ENCODE results near the gene AMMECR1L.
"Not testable (repeated sequence)": the region's sequence is repeated elsewhere in the genome, so short reads cannot be mapped to it uniquely, and the experiment has no call there.

AMMECR1L gene

GRCh38 chr2:127885780-127886592, at the start of gene AMMECR1L:
AMMECR1L (minus strand) TSS chr2:127885956; CDS start chr2:127874234, 11,722 bp downstream.
- POLR2A ChIA-PET = interaction anchor here (1.8 kb wide), 1 partner anchor 29 kb away, joined by 5 read pairs; no protein-coding TSS in a partner anchor
- CTCF ChIA-PET = not testable (repeated sequence)
- DNase-seq (ENCODE audit: extremely low spot score) = peak; percentile 41

GRCh38 chr2:127935337-127935736, 49.6 kb upstream of the AMMECR1L start:
- POLR2A ChIA-PET = no interaction called here

DNA sequence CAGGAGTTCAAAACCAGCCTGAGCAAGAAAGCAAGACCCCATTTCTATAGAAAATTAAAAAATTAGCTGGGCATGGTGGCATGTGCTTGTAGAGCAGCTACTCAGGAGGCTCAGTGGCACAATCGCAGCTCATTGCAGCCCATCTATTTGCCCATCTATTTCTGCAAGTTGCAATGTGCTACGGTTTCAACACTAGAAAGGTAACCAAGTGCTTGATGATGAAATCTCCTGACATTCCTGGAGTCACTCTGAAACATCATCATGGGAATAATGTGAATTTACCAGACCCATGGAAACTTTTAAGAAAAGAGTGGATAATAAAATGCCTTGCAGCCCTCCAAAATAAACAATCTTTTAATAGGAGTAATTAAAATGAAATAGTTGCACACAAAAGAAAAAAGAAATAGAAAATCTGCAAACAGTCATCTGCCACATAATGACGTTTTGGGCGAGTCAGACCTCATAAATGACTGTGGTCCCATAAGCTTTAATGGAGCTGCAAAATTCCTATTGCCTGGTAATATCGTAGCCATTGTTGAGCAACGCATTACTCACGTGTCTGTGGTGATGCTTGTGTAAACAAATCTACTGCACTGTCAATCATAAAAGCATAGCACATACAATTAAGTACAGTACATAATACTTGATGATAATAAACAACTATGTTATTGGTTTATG, 46.6 kb upstream of the AMMECR1L start:
- CTCF ChIA-PET = no interaction called here
- TF ChIP-seq, protein P1, sequence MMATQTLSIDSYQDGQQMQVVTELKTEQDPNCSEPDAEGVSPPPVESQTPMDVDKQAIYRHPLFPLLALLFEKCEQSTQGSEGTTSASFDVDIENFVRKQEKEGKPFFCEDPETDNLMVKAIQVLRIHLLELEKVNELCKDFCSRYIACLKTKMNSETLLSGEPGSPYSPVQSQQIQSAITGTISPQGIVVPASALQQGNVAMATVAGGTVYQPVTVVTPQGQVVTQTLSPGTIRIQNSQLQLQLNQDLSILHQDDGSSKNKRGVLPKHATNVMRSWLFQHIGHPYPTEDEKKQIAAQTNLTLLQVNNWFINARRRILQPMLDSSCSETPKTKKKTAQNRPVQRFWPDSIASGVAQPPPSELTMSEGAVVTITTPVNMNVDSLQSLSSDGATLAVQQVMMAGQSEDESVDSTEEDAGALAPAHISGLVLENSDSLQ (IDR thresholded peaks at IDR 0.05) = peak; percentile 86
- TF ChIP-seq CTBP1 (IDR thresholded peaks at IDR 0.05; ENCODE audit: borderline replicate concordance) (no peak), FOXK2 (IDR thresholded peaks at IDR 0.05) (no peak)
- DNase-seq (ENCODE audit: extremely low spot score) = no peak
- POLR2A ChIA-PET = no interaction called here

More at GRCh38 chr2:127935337-127935736, 49.6 kb upstream of the AMMECR1L start:
- CTCF ChIA-PET = no interaction called here
- no peak for DNase-seq (ENCODE audit: extremely low spot score)
- TF ChIP-seq CTBP1 (IDR thresholded peaks at IDR 0.05; ENCODE audit: borderline replicate concordance) (no peak), FOXA1 (IDR thresholded peaks at IDR 0.05) (no peak), FOXK2 (IDR thresholded peaks at IDR 0.05) (no peak), SUZ12 (IDR thresholded peaks at IDR 0.05) (no peak), TARDBP (IDR thresholded peaks at IDR 0.05) (no peak), BHLHE40 (IDR thresholded peaks at IDR 0.05; ENCODE audit: borderline replicate concordance) (no peak), HDGF (IDR thresholded peaks at IDR 0.05; ENCODE audit: borderline replicate concordance) (no peak), SP1 (IDR thresholded peaks at IDR 0.05) (no peak), ELF4 (IDR thresholded peaks at IDR 0.05) (no peak), LEF1 (IDR thresholded peaks at IDR 0.05; ENCODE audit: borderline replicate concordance) (no peak), L3MBTL2 (conservative IDR thresholded peaks at IDR 0.05) (no peak), ARNT (IDR thresholded peaks at IDR 0.05) (no peak), ZNF384 (IDR thresholded peaks at IDR 0.05) (no peak), NFRKB (IDR thresholded peaks at IDR 0.05) (no peak), FOXM1 (IDR thresholded peaks at IDR 0.05; ENCODE audit: borderline replicate concordance) (no peak)
- TF ChIP-seq, protein P1 (IDR thresholded peaks at IDR 0.05) = no peak

DNA sequence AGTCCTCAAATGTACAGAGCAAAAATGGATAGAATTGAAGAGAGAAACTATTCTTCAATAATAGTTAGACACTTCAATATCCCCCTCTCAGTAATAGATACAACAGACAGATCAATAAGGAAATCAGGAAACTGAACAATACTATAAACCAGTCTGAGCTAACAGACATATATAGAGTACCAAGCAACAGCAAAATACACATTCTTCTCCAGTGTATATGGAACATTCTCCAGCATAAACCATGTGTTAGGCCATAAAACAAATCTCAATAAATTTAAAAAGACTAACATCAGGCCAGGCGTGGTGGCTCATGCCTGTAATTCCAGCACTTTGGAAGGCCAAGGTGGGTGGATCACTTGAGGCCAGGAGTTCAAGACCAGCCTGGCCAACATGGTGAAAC, 43.7 kb upstream of the AMMECR1L start:
- CTCF ChIA-PET = no interaction called here
- TF ChIP-seq ELF4 (IDR thresholded peaks at IDR 0.05) (no peak), FOXM1 (IDR thresholded peaks at IDR 0.05; ENCODE audit: borderline replicate concordance) (no peak), TARDBP (IDR thresholded peaks at IDR 0.05) (no peak), L3MBTL2 (conservative IDR thresholded peaks at IDR 0.05) (no peak), BHLHE40 (IDR thresholded peaks at IDR 0.05; ENCODE audit: borderline replicate concordance) (no peak), SUZ12 (IDR thresholded peaks at IDR 0.05) (no peak), FOXA1 (IDR thresholded peaks at IDR 0.05) (no peak), HDGF (IDR thresholded peaks at IDR 0.05; ENCODE audit: borderline replicate concordance) (no peak), ZNF384 (IDR thresholded peaks at IDR 0.05) (no peak), FOXK2 (IDR thresholded peaks at IDR 0.05) (no peak), CTBP1 (IDR thresholded peaks at IDR 0.05; ENCODE audit: borderline replicate concordance) (no peak), NFRKB (IDR thresholded peaks at IDR 0.05) (no peak), ARNT (IDR thresholded peaks at IDR 0.05) (no peak), LEF1 (IDR thresholded peaks at IDR 0.05; ENCODE audit: borderline replicate concordance) (no peak)
- TF ChIP-seq, protein P1 (IDR thresholded peaks at IDR 0.05) = no peak
- DNase-seq (ENCODE audit: extremely low spot score) = no peak
- POLR2A ChIA-PET = no interaction called here

GRCh38 chr2:127927384-127927783, 41.6 kb upstream of the AMMECR1L start:
- no peak for DNase-seq (ENCODE audit: extremely low spot score)
- TF ChIP-seq L3MBTL2 (conservative IDR thresholded peaks at IDR 0.05) (no peak), NFRKB (IDR thresholded peaks at IDR 0.05) (no peak), FOXK2 (IDR thresholded peaks at IDR 0.05) (no peak), ZNF384 (IDR thresholded peaks at IDR 0.05) (no peak), BHLHE40 (IDR thresholded peaks at IDR 0.05; ENCODE audit: borderline replicate concordance) (no peak), SP1 (IDR thresholded peaks at IDR 0.05) (no peak), HDGF (IDR thresholded peaks at IDR 0.05; ENCODE audit: borderline replicate concordance) (no peak), FOXM1 (IDR thresholded peaks at IDR 0.05; ENCODE audit: borderline replicate concordance) (no peak)
- ChIA-PET POLR2A (no interaction called here), CTCF (no interaction called here)

DNA sequence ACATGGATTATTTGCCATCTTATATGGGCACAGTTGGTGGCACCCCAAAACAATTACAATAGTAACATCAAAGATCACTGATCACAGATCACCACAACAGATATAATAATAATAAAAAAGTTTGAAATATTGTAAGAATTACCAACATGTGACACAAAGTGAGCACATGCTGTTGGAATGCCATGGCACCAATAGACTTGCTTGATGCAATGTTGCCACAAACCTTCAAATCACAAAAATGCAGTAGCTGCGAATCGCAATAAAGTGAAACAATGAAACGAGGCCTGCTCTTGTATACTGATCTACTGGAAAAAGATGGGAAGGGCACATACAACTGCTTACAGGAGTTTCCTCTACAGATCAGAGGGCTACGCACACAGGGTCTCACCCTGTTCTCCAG, 32.2 kb upstream of the AMMECR1L start:
- POLR2A ChIA-PET = no interaction called here
- no peak for DNase-seq (ENCODE audit: extremely low spot score)
- CTCF ChIA-PET = no interaction called here
- TF ChIP-seq CTBP1 (IDR thresholded peaks at IDR 0.05; ENCODE audit: borderline replicate concordance) = no peak
- TF ChIP-seq FOXM1 (IDR thresholded peaks at IDR 0.05; ENCODE audit: borderline replicate concordance) = no peak
- TF ChIP-seq FOXK2 (IDR thresholded peaks at IDR 0.05) = no peak
- TF ChIP-seq ELF4 (IDR thresholded peaks at IDR 0.05) = no peak

All from HEK293T (cell line).